DND-41 (cell line): Measurements from ENCODE around the gene LRFN4.

ENCODE experiments used
- CTCF ChIP-seq: IDR thresholded peaks from 2 replicates; pipeline ENCODE4 v1.5.1; 2012; ENCODE audit warnings: borderline replicate concordance, low read length, moderate library complexity, mild to moderate bottlenecking; ENCODE audit not compliant: poor library complexity, severe bottlenecking; ENCODE audit errors: extremely low read depth
- EZH2 ChIP-seq: IDR thresholded peaks from 3 replicates; pipeline ENCODE4 v1.6.1; 2012; ENCODE audit warnings: borderline replicate concordance, low read depth, mild to moderate bottlenecking, moderate library complexity, low read length, inconsistent platforms; ENCODE audit not compliant: severe bottlenecking

GRCh38 chr11:66844496-66845142, 12.2 kb upstream of the LRFN4 start:
- TF ChIP-seq CTCF (no peak), EZH2 (no peak)
